Measurements from ENCODE around the gene LIN7B.

The LIN7B gene

DNA sequence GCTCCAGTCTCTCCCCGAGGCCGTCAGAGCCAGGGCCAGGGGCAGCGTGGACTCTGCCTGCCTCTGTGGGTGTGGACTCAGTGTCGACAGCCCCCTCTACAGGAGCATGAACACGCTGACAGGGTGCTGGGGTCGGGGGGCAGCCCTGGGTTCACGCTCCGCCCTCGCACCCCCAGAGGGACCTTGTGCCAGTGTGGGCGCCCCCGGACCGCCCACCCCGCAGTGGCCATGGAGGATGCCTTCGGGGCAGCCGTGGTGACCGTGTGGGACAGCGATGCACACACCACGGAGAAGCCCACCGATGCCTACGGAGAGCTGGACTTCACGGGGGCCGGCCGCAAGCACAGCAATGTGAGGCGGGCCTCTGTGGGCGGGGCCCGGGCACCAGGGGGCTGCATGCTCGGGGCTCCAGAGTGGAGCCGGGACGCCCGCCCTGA, 51.7 kb downstream of the LIN7B start:
- no peak for DNase-seq (ENCODE audit: low spot score)

GRCh38 chr19:49167857-49168409, 53.8 kb downstream of the LIN7B start:
- no peak for DNase-seq (ENCODE audit: low spot score)
